GM23248 (cell line): ENCODE measurements around the gene PLEK2. TPM values are rescaled to one million over a fixed set of nuclear protein-coding genes. Genes with fewer than 3 reads are reported as not detected.

Source experiments
- DNase-seq: peaks from one replicate; pipeline ENCODE4 v3.0.0-alpha.2; 2015
- H2AFZ ChIP-seq: fragments of 200-600 bp; sonication (generic); 2 replicates; pipeline ENCODE4 v1.6.1; 2016; ENCODE audit warnings: antibody characterized with exemption
- H3F3A ChIP-seq: fragments of 200-600 bp; sonication (generic); 2 replicates; pipeline ENCODE4 v1.6.1; 2016; ENCODE audit warnings: mild to moderate bottlenecking, antibody characterized with exemption, mixed run types; ENCODE audit not compliant: insufficient read depth
- H3K27ac ChIP-seq: fragments of 200-600 bp; sonication (generic); 2 replicates; pipeline ENCODE4 v1.5.1; 2016; ENCODE audit warnings: mild to moderate bottlenecking
- H3K27me3 ChIP-seq: fragments of 200-600 bp; sonication (generic); replicated peaks from 2 replicates; pipeline ENCODE4 v1.6.1; 2016; ENCODE audit warnings: mild to moderate bottlenecking; ENCODE audit not compliant: insufficient read depth
- H3K36me3 ChIP-seq: fragments of 200-600 bp; sonication (generic); 2 replicates; pipeline ENCODE4 v1.6.1; 2016; ENCODE audit warnings: low read depth, mild to moderate bottlenecking
- H3K4me1 ChIP-seq: fragments of 200-600 bp; sonication (generic); 2 replicates; pipeline ENCODE4 v1.6.1; 2016; ENCODE audit warnings: mild to moderate bottlenecking; ENCODE audit not compliant: insufficient read depth
- H3K4me2 ChIP-seq: fragments of 200-600 bp; sonication (generic); one replicate; pipeline ENCODE4 v1.6.1; 2016; ENCODE audit warnings: mild to moderate bottlenecking; ENCODE audit not compliant: unreplicated experiment
- H3K4me3 ChIP-seq: fragments of 200-600 bp; sonication (generic); 2 replicates; pipeline ENCODE4 v1.5.1; 2016; ENCODE audit warnings: mild to moderate bottlenecking
- H3K79me2 ChIP-seq: fragments of 200-600 bp; sonication (generic); 2 replicates; pipeline ENCODE4 v1.6.1; 2016; ENCODE audit warnings: mild to moderate bottlenecking; ENCODE audit not compliant: insufficient read depth
- H3K9ac ChIP-seq: fragments of 200-600 bp; sonication (generic); 2 replicates; pipeline ENCODE4 v1.6.1; 2016; ENCODE audit warnings: mild to moderate bottlenecking
- H3K9me2 ChIP-seq: fragments of 200-600 bp; sonication (generic); 2 replicates; pipeline ENCODE4 v1.6.1; 2016; ENCODE audit warnings: mixed run types, mild to moderate bottlenecking, moderate library complexity; ENCODE audit not compliant: insufficient read depth
- H3K9me3 ChIP-seq: fragments of 200-600 bp; sonication (generic); one replicate; pipeline ENCODE4 v1.6.1; 2017; ENCODE audit warnings: low read depth
- H4K20me1 ChIP-seq: fragments of 200-600 bp; sonication (generic); 2 replicates; pipeline ENCODE4 v1.6.0; 2016; ENCODE audit not compliant: insufficient read depth
- EZH2 ChIP-seq: fragments of 200-600 bp; sonication (generic); IDR thresholded peaks from 2 replicates; pipeline ENCODE4 v1.6.1; 2018; ENCODE audit warnings: antibody characterized with exemption, mild to moderate bottlenecking; ENCODE audit not compliant: insufficient read depth, poor library complexity, severe bottlenecking
- EZH2phosphoT487 ChIP-seq: fragments of 200-600 bp; sonication (generic); IDR thresholded peaks from 2 replicates; pipeline ENCODE4 v1.6.1; 2018; ENCODE audit warnings: antibody characterized with exemption, moderate library complexity, mild to moderate bottlenecking, low read depth; ENCODE audit not compliant: insufficient read depth
- WGBS, 2 experiments: methylation state at CpG; one replicate each; pipeline ENCODE4 v1.1.6; 2015 to 2017; ENCODE audit warnings: low lambda C conversion rate in 2 of 2, low coverage in 1 of 2; ENCODE audit errors: missing lambda C conversion rate in 2 of 2; 5-methylcytosine and 5-hydroxymethylcytosine counted together
- in situ Hi-C: fragments of 300-500 bp; cut with MboI; formaldehyde crosslinking; loops from 2 replicates; pipeline ENCODE4 v1.15.0; 2020
- polyA plus RNA-seq: library from polyadenylated mRNA; unstranded; fragments of >200 nt; fragmentation: Nextera tagmentation; extraction: Ambion mirVana; gene quantifications from 2 replicates; pipeline ENCODE4 v1.2.1, GENCODE V29; 2016
- total RNA-seq: library from RNA; depleted of rRNA; stranded (reverse); fragments of >200 nt; shearing (Covaris generic); gene quantifications from 2 replicates; pipeline ENCODE4 v1.2.3, GENCODE V29; 2014

The PLEK2 gene
- total and polyA plus RNA-seq, 2 experiments from 2014 or later, result 10.8 to 11.4 TPM

DNA sequence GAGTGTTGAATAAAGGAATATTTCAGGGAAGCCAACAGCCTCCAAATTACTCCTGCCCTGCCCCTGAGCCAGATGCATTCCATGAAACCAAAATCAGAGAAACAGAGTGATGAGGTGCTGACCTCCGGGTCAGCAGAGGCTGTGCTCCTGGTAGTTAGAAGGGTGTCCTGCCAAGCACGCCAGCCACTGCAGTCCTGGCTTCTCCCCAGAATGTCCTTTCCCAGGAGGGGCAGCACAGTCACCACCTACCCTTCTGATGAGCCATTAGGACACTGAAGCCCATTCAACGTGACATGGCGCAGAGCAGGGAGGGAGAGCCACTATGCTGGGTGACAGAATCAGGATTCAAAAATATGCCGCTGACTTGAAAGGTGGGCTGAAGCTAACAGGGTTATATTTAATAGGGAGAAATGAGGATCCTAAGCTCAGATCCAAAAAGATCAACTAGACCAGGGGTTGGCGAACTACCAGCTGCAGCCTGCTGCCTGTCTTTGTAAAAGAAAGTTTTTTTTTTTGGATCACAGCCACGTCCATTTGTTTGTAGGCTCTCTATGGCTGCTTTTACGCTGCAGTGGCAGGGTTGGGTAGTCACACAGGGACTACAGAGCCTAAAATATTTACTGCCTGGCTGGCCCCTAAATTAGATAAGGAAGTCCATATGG, 34.5 kb upstream of the PLEK2 start:
- Histone ChIP-seq H3K9me2 (no peaks in the 10 kb centered on the region), H3K27me3 (peaks cover 4% of the 10 kb centered on the region; the same call in 1 of the 2 replicates), H3F3A (no peaks in the 10 kb centered on the region), H3K4me1 (peaks cover 10% of the 10 kb centered on the region), H2AFZ (no peak overlapping the region), H3K4me2 (no peak overlapping the region), H3K9ac (no peak overlapping the region), H3K79me2 (no peaks in the 10 kb centered on the region), H3K4me3 (no peak overlapping the region), H3K36me3 (no peaks in the 10 kb centered on the region), H3K27ac (no peak overlapping the region), H3K9me3 (no peaks in the 10 kb centered on the region), H4K20me1 (no peaks in the 10 kb centered on the region)
- in situ Hi-C loops, result no loop called here
- 55 to 63% methylated on average over 8 of the region's 8 CpGs for WGBS, 2 experiments
- TF ChIP-seq EZH2 (no peak), EZH2phosphoT487 (no peak)
- DNase-seq, result no peak

DNA sequence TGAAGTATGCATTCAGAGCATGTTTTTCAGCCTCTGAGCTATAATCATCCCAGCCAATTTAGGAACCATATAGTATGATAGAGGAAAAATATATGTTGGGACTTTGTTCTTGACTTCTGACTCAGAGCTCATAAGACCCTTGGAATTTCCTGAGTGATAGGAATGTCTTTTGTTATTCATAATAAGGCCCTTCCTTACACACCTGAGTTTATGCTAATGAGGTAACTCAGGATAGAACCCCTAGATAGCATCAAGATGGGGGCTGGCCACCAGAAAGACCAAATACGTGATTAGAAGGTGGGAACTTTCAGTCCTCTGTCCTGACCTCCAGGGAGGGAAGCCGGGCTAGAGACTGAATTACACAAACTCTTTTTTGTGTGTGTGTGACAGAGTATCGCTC, 32.4 kb upstream of the PLEK2 start:
- Histone ChIP-seq H3K9ac (no peak overlapping the region), H3K9me2 (no peaks in the 10 kb centered on the region), H2AFZ (no peak overlapping the region), H3K36me3 (no peaks in the 10 kb centered on the region), H3K79me2 (no peaks in the 10 kb centered on the region), H3K9me3 (no peaks in the 10 kb centered on the region), H4K20me1 (no peaks in the 10 kb centered on the region), H3K4me2 (no peak overlapping the region), H3K27me3 (peaks cover 4% of the 10 kb centered on the region; the same call in 1 of the 2 replicates), H3K4me1 (peaks cover 10% of the 10 kb centered on the region), H3K27ac (no peak overlapping the region), H3K4me3 (no peak overlapping the region), H3F3A (no peaks in the 10 kb centered on the region)
- DNase-seq, result no peak
- in situ Hi-C loops, result no loop called here
- TF ChIP-seq EZH2 (no peak), EZH2phosphoT487 (no peak)
- WGBS, 2 experiments, result 71 to 72% methylated on average over 3 of the region's 3 CpGs

DNA sequence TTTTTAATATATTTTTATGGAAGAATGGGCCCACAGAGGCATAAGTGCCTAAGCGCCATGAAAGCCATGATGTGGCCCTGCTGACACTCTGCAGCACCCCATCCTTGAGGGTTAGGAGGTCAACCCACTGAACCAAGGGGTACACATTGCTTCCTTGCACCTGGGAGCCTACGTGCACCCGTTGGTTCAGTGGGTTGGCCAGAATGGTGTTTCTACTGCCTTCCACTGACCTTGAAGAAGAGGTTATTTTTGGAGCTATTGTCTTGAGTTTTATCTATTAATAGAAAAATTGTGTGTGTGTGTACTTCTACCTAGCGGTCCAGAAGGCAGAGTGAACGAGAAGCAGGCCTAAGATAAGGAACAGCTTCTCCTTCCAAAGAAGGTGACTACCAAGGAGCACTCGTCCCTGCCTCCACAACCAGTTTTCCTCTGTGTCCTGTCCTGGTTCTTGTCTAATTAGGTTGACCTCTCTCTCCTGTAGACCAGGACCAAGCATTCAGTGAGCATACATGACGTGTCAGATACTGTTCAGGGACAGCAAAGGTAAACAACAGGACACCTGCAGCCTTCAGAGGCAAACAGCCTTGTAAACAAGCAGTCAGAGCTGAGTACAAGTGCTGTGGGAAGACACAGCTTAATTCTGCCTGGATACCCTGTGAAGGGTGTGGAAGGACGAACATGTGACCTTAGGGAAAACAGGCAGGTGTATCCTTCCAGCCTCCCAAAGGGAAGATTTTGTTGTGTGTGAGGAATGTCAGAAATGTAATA, 30.4 kb upstream of the PLEK2 start:
- Histone ChIP-seq H3K9me3 (no peaks in the 10 kb centered on the region), H3K27ac (no peak overlapping the region), H3K4me2 (no peak overlapping the region), H3K9me2 (no peaks in the 10 kb centered on the region), H4K20me1 (no peaks in the 10 kb centered on the region), H3K4me1 (peaks cover 10% of the 10 kb centered on the region), H3K4me3 (no peak overlapping the region), H3K36me3 (no peaks in the 10 kb centered on the region), H3K27me3 (peaks cover 11% of the 10 kb centered on the region; the same call in 1 of the 2 replicates), H3F3A (no peaks in the 10 kb centered on the region), H3K79me2 (no peaks in the 10 kb centered on the region), H2AFZ (no peak overlapping the region), H3K9ac (no peak overlapping the region)
- DNase-seq, result no peak
- in situ Hi-C loops, result no loop called here
- WGBS, 2 experiments, result 60 to 61% methylated on average over 8 of the region's 8 CpGs
- TF ChIP-seq EZH2 (no peak), EZH2phosphoT487 (no peak)

DNA sequence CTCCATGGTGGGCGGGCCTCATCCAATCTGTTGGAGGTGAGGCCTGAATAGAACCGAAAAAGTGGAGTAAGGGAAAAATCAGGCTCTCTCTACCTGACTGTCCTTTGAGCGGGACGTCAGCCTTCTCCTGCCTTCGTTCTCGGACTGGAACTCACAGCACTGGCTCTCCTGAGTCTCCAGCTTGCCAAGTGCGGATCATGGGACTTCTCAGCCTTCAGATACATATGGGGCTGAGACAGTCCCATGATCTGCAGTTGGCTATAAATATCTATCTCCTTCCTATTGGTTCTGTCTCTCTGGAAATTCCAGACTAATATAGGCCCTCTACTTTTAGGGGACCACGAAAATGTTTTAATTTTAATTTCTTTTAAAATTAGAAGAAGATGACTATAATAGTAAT, 29.7 kb upstream of the PLEK2 start:
- 60 to 62% methylated on average over 8 of the region's 8 CpGs for WGBS, 2 experiments
- Histone ChIP-seq H3K79me2 (no peaks in the 10 kb centered on the region), H3K27ac (no peak overlapping the region), H3K9me3 (no peaks in the 10 kb centered on the region), H3K4me1 (peaks cover 10% of the 10 kb centered on the region), H3K36me3 (no peaks in the 10 kb centered on the region), H4K20me1 (no peaks in the 10 kb centered on the region), H3K4me3 (no peak overlapping the region), H2AFZ (no peak overlapping the region), H3K9me2 (no peaks in the 10 kb centered on the region), H3K4me2 (no peak overlapping the region), H3K9ac (no peak overlapping the region), H3F3A (no peaks in the 10 kb centered on the region), H3K27me3 (peaks cover 11% of the 10 kb centered on the region; the same call in 1 of the 2 replicates)
- DNase-seq, result no peak
- in situ Hi-C loops, result no loop called here
- no peak for TF ChIP-seq EZH2phosphoT487
- no peak for TF ChIP-seq EZH2
